GM18873 (cell line): ENCODE data around the gene MAML3.
"Not testable (repeated sequence)": the region's sequence is repeated elsewhere in the genome, so short reads cannot be mapped to it uniquely, and the experiment has no call there.

Experiments used
- ATAC-seq: cut with Tn5 transposase; IDR thresholded peaks from one replicate; pipeline ENCODE4 v1.9.1; 2021; ENCODE audit warnings: mild to moderate bottlenecking, moderate library complexity, moderate number of reproducible peaks; ENCODE audit not compliant: unreplicated experiment, low FRiP score

Gene MAML3

DNA sequence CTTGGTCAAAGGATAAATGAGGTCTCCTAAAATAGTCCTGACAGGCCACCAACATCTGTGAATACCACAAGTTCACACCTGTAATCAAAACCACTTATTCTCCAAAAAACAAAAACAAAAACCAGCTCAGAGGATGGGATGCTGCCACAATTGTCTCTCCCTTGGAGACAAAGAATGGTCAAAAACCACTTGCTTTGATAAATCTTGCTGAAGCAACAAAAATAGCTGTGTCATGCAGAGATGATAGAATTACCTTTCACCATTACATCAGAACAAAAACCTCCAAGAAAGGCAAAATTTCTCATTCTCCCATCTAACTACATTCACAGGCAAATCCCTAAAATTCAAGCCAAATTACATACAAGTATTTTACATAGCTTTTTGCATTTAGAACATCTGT, 180.4 kb downstream of the MAML3 start:
- ATAC-seq, result no peak

DNA sequence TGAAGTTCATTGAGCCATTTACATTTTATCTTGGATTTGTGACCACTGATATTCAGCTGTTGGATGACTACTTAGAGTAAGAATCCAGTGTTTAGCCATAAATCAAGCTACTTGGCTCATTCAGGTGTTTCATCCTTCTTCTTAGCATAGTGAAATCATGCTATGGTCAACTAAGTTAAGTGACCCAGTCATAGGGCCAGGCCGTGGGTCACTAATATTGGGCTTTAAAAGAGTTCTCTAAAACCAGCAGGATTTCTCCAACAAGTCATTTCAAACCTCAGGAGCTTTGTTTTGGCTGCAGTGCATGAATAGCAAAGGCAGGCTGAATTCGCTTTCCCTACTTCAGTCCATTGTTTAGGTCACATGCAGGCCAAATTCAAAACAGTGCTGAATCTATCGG, 181.0 kb downstream of the MAML3 start:
- no peak for ATAC-seq

DNA sequence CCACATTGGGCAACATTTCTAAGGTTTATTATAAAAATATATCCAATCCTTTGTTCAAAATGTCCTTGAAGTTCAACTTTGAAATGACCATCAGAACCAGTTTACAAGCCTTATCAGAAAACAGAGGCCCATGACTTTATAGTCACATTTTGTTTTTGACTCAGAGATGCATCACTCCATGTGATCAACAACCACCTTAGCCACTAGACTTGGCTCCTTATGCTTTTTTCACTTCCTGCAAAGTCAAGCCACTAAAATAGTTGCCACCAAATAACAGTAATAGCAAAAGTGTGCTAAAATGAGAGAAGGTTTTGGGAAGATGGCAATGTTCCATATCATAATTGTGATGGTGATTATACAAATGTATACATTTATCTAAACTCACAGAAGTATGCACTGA, 181.7 kb downstream of the MAML3 start:
- ATAC-seq, result no peak

DNA sequence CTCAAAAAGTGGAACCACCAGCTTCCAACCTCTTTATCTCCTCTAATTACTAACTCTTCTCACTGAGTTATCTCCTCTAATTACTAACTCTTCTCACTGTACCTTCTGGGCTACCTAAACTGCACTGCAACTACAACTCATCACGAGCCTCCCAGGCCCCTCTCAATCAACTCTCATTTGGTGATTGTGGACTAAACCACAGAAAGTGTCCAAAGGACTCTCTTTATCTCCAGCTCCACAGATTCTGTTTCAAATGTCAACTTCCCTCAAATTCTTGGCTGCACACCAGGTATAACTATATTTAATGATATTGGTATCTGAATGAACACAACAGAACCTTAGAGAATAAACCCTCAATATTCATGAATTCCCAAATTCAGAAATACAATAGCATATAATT, 182.9 kb downstream of the MAML3 start:
- no peak for ATAC-seq

DNA sequence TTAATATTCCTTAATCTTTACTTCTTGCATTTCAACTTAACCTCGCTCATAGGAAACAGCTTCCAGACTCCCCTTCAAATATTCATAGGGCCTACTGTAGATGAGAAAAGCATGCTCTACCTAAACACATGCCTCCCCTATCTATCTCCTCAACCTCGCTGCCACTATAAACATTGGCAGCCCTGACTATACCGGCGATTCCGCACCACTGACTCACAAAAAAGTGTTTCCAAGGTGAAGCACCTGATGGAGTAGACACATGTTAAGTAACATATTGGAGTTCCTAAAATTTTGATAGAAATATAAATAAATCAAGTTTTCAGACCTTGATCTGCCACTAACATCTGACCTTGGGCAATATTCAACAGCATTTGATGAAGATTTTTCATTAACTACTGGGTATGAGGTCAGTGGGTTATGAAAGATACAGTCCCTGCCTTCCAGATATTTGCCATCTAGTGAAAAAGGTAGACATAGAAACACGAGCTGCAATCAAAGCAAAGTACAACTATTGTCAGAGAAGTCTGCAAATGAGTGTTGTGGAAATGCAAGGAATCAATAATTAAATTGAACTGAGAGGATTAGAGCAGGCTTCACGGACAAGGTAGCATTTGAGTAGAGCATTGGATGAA, 184.2 kb downstream of the MAML3 start:
- ATAC-seq, result no peak

DNA sequence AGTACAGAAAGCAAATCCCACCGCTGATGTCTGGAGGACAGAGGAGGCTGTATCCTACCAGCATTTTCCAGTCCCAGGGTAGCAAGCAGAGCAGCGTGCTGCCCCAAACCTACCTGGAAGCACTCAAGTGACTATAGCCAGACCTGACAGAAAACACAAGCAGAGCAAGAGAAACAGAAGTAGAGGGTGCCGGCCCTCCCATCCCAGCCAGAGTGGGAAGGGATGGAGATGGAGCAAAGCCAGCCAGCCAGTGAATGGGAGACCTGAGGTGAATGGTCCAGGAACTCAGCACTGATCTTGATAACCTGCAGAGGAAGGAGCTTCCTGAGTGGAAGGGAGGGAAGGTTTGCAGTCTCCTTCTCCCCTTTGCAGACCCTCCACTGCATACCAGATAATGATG, 185.2 kb downstream of the MAML3 start:
- no peak for ATAC-seq

DNA sequence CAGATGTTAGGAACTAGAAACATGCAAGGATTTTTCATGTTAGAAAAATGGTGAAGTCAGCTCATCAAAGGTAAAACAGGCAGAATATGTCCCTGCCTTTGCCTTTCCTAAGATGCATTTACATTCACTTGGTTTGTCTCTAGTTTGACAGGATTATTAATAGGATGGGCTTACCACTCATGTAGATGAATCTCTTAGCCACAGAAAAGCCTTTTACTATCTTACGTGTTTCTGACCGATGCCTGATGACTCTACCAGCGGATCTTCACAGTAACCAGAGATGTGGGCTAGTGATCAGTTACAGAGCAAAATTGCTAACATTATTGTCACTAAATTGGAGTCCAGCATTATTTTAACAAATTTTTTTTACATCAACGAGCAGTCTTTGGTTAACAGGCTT, 187.6 kb downstream of the MAML3 start:
- no peak for ATAC-seq

DNA sequence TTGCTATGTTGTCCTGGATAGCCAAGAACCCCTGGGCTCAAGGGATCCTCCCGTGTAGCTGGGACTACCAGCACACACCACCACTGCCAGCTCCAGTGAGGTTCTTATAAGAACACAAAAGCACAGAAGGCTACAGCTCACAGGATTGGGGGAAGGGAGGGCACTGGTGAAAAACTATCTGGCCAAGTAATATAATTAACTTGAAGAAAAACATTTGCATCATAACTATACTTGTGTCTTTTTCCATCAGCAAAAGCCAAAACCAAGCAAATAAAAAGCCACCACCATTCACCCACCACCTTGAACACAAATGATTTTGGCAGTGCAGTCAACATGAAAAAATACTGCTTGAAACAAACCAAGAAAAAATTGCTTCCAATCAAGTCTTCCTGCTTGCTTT, 188.2 kb downstream of the MAML3 start:
- ATAC-seq, result no peak

DNA sequence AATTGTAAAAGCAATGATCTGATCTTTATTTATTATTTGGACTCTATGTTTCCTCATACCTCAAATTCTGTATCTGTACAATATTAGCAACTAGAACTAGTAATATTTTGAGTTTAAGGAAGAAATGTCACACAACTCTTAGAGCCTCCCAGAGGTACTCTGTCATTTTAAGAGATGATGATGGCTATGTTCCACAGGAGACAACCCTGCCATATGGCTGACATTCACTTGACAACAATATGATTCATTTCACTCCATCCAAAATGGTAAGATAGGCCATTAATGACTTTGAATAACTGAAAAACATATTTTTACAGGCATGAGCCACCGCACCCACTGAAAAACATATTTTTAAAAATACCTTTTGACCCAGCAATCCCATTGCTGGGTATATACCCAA, 190.3 kb downstream of the MAML3 start:
- no peak for ATAC-seq

DNA sequence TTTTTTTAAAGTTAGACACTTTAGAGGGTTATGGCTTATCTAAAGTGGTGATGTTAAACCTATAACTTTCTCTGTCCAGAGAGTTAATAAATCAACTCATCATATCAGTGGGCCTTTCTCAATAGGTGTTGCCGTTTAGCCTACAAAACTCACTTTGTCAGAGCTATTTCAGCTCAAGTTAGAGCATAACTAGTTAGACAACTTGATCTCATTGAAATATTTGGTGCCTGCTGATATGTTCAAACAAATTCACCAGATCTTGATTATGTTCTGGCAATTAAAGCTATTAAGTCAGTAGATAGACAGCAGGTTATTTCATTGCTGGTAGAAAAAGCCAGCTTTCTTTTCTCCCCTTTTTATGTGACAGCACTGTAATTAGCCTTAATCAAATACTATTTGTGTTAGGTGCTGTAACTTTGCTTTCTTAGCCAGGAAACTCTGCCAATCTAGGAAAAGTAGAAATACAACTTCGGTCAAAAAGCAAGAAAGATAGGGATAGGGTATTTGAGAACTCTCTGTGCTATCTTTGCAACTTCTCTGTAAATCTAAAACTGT, 191.8 kb downstream of the MAML3 start:
- no peak for ATAC-seq

DNA sequence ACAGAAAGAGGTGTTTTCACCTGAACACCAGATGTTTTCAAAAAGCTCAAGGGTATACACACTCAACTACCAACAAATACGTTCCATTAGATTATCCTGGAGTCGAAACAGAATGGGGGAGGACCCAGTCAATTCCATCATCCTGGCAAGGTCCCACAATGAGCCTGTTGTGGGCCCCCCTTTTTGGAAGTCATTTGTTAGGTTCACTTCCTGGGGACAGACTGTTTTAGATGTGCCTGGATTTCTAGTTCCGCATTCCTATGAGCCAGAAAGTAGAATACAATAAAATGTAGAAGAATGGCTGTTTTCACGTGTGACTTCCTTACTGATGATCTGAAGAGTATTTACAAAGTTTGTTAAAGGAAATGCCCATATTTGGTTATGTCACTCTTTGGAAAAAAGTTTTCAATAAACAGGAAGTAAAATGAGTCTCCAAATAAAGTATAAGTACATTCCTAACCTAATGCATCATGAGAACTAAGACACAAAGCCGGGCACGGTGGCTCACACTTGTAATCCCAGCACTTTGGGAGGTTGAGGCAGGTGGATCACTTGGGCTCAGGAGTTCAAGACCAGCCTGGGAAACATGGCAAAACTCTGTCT, 192.5 kb downstream of the MAML3 start:
- no peak for ATAC-seq

DNA sequence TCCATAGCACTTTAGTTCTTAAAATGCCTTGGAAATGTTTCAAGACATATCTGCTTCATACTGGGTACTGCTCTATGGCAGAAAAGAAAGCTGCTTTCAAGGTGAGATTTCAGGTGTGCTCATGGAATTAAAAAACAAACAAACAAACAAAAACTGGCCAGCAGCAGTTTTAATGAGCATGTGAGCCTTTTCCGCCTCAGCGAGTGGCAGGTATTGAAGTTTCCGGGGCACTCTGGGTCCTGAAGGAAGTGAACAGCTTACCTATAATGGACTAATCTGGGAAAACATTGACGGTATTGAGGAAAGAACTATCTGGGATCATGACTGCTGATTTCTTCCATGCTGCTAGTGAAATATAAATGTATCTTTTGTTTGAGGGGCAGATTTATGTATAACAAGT, 194.6 kb downstream of the MAML3 start:
- no peak for ATAC-seq

DNA sequence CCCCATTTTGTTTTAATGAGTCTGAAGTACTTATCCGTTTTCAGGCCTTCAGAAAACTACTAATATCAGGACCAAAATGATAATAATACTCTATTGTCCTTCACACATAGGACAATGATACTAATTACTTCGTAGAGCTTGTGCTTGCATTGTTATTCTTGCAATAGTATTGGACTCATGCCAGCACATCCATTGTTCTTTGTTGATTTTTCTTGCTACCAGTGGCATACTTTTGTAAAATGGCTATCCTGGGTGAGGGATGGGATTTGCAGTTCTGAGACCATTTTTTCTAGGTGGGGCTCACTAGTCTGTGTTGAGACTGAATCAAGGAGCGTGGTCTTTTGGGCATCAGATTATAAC, 195.3 kb downstream of the MAML3 start:
- ATAC-seq, result no peak

DNA sequence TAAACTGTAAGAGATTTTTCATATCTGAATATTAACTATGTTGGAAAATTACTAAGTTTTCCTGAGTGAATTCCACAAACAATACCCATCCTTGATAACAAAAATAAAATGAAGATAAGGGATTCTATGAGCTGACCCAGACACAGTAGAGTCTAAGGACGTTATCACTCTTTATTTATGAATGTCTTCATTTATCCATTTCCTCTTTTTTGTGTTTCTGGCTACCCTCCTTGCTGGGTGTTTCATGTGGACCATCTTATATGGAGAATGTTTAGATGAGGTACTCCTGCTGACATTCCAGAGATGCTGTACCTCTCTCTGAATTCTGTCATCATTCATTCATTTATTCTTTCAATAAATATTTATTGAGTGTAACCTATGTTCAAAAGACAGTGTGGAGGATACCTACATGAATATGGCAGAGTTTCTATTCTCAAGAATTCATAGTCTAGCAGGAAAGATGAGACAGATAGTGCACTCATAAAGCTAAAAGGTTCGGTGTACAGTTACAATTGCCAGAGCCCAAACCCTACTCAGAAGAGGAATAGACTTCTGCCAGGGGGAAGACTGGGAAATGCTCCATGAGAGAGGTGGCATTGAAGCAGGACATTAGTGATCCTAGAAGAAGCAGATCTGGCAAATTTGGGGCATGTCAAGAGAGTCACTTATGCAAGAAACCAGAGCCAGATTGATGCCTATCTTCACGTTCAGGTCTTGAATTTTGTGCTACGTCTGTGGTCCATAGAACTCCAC, 195.8 kb downstream of the MAML3 start:
- ATAC-seq, result no peak

DNA sequence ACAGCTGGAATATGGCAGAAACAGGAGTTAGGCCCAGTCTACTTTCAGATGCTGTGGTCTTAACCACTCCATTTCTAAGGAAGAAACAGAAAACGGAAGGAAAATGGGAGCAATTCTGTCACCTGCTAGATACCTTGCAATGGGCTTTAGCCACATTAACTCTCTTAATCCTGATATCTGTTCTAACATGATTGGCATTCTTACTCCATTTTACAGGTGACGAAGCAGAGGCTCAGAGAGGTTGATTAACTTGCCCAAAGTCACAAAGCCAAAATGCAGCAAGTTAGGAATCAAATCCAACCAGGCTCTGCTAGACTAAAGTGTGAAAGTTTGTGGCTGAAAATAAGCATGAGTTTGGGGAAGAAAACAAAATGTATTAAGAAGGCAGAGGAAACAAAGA, 196.9 kb downstream of the MAML3 start:
- no peak for ATAC-seq

DNA sequence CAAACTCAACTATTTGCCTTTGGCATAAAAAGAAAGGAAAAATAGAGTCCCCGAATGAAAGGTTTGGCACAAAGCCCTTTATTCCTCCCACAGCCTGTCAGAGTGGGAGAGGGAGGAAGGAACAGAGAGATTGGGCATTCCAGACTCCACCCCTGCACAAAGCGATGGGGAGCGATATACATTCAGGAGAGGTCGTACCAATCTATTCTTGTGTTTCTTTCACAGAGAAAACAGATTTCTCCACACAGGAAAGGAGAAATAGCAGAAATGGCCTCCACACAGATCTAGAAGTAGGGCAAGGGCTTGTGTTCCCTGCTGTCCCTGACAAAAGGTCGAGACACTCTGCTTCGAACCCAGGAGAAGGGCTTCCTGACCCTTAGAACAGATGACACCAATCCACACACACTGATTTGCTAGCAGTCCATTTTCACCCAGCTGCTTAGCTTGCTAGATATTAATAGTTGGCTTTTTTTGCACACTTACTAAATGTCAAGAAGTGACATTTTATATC, 197.4 kb downstream of the MAML3 start:
- ATAC-seq, result no peak

DNA sequence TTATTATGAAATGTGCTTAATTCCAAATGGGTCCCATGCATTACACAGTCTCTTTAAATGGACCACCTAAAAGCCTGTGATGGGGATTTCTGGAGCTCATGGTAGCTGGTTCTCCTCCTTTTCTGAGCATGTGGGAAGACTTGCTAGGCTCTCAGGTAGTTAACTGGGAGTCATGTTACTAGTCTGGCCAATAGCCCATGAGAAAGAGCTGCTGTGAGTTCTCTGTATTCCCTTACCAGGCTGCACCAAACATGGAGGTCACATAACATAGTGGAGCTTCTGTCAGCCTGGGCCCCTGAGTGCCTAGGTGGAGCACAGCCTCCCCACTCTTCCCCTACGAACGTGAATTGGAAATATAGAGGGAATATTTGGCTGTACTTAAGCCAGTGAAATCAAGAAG, 198.4 kb downstream of the MAML3 start:
- ATAC-seq, result no peak

DNA sequence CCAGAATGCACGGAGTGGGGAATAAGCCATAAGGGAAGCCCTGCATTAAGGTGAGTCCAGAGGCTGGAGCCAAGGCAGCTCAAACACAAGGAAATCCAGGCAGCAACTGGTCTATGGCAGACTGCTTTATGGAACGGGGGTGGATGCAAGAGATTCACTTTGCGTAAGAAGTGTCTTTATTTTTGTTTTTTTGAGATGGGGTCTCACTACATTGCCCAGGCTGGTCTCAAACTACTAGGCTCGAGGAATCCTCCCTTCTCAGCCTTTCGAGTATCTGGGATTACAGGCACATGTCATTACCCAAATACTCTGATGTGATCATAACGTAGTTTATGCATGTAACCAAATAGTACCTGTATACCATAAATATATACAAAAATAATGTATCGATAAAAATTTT, 199.5 kb downstream of the MAML3 start:
- ATAC-seq, result no peak

DNA sequence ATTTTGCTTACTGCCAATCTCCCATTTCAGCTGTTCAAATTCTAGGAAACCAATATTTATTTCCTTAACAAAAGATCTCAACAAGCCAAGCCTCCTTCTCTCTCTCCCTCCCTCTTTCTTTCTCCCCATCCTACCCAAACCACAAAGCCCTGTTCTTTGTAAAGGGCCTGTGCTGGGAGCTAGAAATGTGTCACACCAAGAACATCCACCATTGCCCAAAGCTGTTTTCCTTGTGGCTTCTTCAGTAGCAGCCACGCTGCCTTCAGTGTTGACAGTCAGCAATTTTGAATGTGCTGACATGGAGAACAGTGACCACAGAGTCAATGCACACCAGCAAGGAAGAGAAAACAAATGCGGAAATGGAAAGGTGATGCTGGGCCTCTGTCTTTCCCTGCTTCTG, 203.0 kb downstream of the MAML3 start:
- no peak for ATAC-seq

DNA sequence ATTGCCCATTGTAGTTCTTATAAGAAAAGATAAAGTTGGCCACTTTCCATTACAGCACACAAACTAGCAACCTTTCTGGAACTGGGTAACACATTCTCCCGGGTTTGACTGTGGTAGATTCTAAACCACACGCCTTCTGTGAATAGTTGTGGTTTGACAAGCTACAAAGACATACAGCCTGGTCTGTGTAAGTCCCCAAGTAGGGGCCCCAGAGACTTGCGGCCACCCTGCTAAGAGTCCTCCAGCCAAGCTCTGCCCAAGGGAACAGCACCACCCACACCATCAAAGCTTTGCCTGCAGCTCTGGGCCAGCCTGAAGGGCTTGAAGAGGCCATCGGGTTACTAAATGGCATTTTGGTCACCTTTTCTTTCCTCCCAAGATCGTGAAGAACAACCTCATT, 203.4 kb downstream of the MAML3 start:
- ATAC-seq, result peak; percentile 83

DNA sequence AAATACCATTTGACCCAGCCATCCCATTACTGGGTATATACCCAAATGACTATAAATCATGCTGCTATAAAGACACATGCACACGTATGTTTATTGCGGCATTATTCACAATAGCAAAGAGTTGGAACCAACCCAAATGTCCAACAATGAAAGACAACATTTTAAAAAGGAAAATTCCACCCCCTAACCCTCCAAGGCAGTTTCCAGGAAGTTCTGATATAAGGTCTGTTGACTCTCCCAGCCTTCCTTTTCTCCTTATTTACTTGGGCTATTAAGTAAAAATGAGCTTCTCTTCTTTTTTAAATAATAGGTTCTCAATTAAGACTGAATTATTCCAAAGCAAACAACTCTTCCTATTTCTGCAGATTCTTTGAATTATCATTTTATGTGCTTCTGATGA, 209.1 kb downstream of the MAML3 start:
- ATAC-seq, result not testable (repeated sequence)

DNA sequence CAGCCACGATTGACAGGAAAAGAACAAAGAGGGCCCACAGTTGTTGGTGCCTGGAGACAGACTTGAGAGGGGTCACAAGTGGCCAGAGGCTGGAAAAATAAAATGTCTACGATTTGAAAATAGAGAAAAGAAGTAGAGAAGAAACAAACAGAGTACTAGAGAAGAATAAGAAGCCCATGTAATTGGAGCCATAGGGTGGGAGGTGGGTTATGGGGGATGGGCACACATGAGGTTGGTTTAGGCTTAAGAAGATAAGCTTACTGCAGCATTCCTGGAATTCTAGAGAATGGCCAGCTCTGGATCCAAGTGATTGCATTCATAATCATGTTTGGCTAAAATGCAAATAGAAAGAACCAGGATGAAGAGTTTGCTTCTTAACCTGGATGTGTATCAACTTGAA, 210.7 kb downstream of the MAML3 start:
- no peak for ATAC-seq
